Ishikawa (cell line): ENCODE measurements around the gene CIZ1.

Source experiments
- CEBPB ChIP-seq: IDR thresholded peaks from 2 replicates; pipeline ENCODE4 v1.6.1; 2012
- CREB1 ChIP-seq: IDR thresholded peaks from 2 replicates; pipeline ENCODE4 v1.6.1; 2012; ENCODE audit warnings: low read depth
- EGR1 ChIP-seq: IDR thresholded peaks from 2 replicates; pipeline ENCODE4 v1.6.1; 2012
- EP300 ChIP-seq: IDR thresholded peaks from 2 replicates; pipeline ENCODE4 v1.6.1; 2012; ENCODE audit warnings: borderline replicate concordance
- FOXM1 ChIP-seq: IDR thresholded peaks from 2 replicates; pipeline ENCODE4 v1.6.1; 2012; ENCODE audit warnings: low read depth, borderline replicate concordance
- MAX ChIP-seq: IDR thresholded peaks from 2 replicates; pipeline ENCODE4 v1.6.1; 2012
- NFIC ChIP-seq: IDR thresholded peaks from 2 replicates; pipeline ENCODE4 v1.6.1; 2012
- RAD21 ChIP-seq: IDR thresholded peaks from 2 replicates; pipeline ENCODE4 v1.6.1; 2012; ENCODE audit warnings: low read depth
- REST ChIP-seq: IDR thresholded peaks from 2 replicates; pipeline ENCODE4 v1.6.1; 2012; ENCODE audit warnings: low read depth, mild to moderate bottlenecking
- TAF1 ChIP-seq: IDR thresholded peaks from 2 replicates; pipeline ENCODE4 v1.6.1; 2012; ENCODE audit warnings: low read depth, mild to moderate bottlenecking
- TCF12 ChIP-seq: IDR thresholded peaks from 2 replicates; pipeline ENCODE4 v1.6.1; 2012; ENCODE audit warnings: low read depth
- TEAD4 ChIP-seq: IDR thresholded peaks from 2 replicates; pipeline ENCODE4 v1.6.1; 2012
- USF1 ChIP-seq: IDR thresholded peaks from 2 replicates; pipeline ENCODE4 v1.6.1; 2012
- YY1 ChIP-seq: IDR thresholded peaks from 2 replicates; pipeline ENCODE4 v1.6.1; 2012; ENCODE audit warnings: low read depth

GRCh38 chr9:128188209-128188608 lies 3.2 kb downstream of the CIZ1 start:
- TF ChIP-seq REST (no peak), YY1 (no peak), TAF1 (no peak), TCF12 (no peak), CEBPB (no peak), EP300 (no peak), USF1 (no peak), RAD21 (no peak), TEAD4 (no peak), EGR1 (no peak), NFIC (no peak), MAX (no peak), FOXM1 (no peak), CREB1 (no peak)
